Caco-2 (cell line): ENCODE measurements around the gene RSBN1. TPM values are rescaled to one million over a fixed set of nuclear protein-coding genes. Genes with fewer than 3 reads are reported as not detected.
A peak's percentile ranks its signal among the peaks of the same experiment; 100 is the strongest.

Experiments
- BruUV-seq: library from RNA; stranded (reverse); fragments of 400-500 nt; replicated peaks from 2 replicates; lab custom pipeline; 2021; lab: Mats Ljungman, UMichigan
- CTCF ChIA-PET: fragments of 300-600 bp; sonication (Branson Sonifier 250); formaldehyde crosslinking; loops from one replicate; lab custom pipeline; 2022; ENCODE audit warnings: antibody characterized with exemption; lab: Charles Lee
- POLR2A ChIA-PET: fragments of 300-600 bp; sonication (Branson Sonifier 250); formaldehyde crosslinking; loops from one replicate; lab custom pipeline; 2022; ENCODE audit warnings: antibody characterized with exemption; lab: Charles Lee
- DNase-seq, 2 experiments: peaks; one replicate each; pipeline versions ENCODE4 v3.0.0 to v3.0.0-alpha.2; 2020 to 2022
- H3K27me3 ChIP-seq: replicated peaks from 2 replicates; pipeline ENCODE4 v1.6.0; 2011; ENCODE audit warnings: low read length; ENCODE audit not compliant: control insufficient read depth, insufficient read depth
- H3K36me3 ChIP-seq: 2 replicates; pipeline ENCODE4 v1.5.1; 2011; ENCODE audit warnings: low read length; ENCODE audit not compliant: control insufficient read depth, insufficient read depth
- H3K4me1 ChIP-seq: fragments of 250-450 bp; sonication (Bioruptor Pico); 2 replicates; pipeline ENCODE4 v1.5.1; 2020; ENCODE audit warnings: mild to moderate bottlenecking
- H3K4me3 ChIP-seq: 2 replicates; pipeline ENCODE4 v1.5.1; 2011; ENCODE audit warnings: low read depth, mild to moderate bottlenecking, control low read depth, low read length
- H3K9me3 ChIP-seq: fragments of 250-450 bp; sonication (Bioruptor Pico); 2 replicates; pipeline ENCODE4 v1.5.1; 2020; ENCODE audit warnings: mild to moderate bottlenecking, moderate library complexity
- H3K27ac Mint-ChIP-seq: one replicate; pipeline ENCODE4 v1.8.0; 2022; ENCODE audit warnings: mixed read lengths; ENCODE audit not compliant: unreplicated experiment
- H3K27me3 Mint-ChIP-seq: one replicate; pipeline ENCODE4 v1.8.0; 2022; ENCODE audit warnings: mixed read lengths; ENCODE audit not compliant: insufficient read depth, unreplicated experiment
- H3K36me3 Mint-ChIP-seq: one replicate; pipeline ENCODE4 v1.8.0; 2022; ENCODE audit warnings: mild to moderate bottlenecking, mixed read lengths; ENCODE audit not compliant: insufficient read depth, unreplicated experiment
- H3K4me1 Mint-ChIP-seq: one replicate; pipeline ENCODE4 v1.8.0; 2022; ENCODE audit warnings: low read depth, mixed read lengths; ENCODE audit not compliant: unreplicated experiment
- H3K4me3 Mint-ChIP-seq: one replicate; pipeline ENCODE4 v1.8.0; 2022; ENCODE audit warnings: mild to moderate bottlenecking, moderate library complexity, mixed read lengths; ENCODE audit not compliant: unreplicated experiment
- H3K9me3 Mint-ChIP-seq: one replicate; pipeline ENCODE4 v1.8.0; 2022; ENCODE audit warnings: mixed read lengths; ENCODE audit not compliant: unreplicated experiment
- intact Hi-C: fragments of 100-400 bp; cut with micrococcal nuclease; formaldehyde crosslinking; loops from one replicate; pipeline ENCODE4 v1.10.0; 2022; ENCODE audit not compliant: unreplicated experiment
- total RNA-seq: library from RNA; stranded (reverse); gene quantifications from 2 replicates; pipeline ENCODE4 v1.2.3, GENCODE V29; 2022
- TF ChIP-seq, protein P1 (sequence below), 2 experiments: fragments of 200-600 bp in 1 of 2; IDR thresholded peaks; 1 replicate in 1 of 2; 2 replicates in 1 of 2; pipeline versions ENCODE4 v1.5.1 to v1.8.0; 2011 to 2022; ENCODE audit warnings: antibody characterized with exemption in 1 of 2, control low read depth in 1 of 2, inconsistent platforms in 1 of 2, low read depth in 1 of 2, low read length in 1 of 2, mild to moderate bottlenecking in 1 of 2, moderate library complexity in 1 of 2; ENCODE audit not compliant: insufficient read depth in 1 of 2, severe bottlenecking in 1 of 2, unreplicated experiment in 1 of 2

The RSBN1 gene
- total RNA-seq, 1 experiment from 2014 or later: 7.3 TPM

DNA sequence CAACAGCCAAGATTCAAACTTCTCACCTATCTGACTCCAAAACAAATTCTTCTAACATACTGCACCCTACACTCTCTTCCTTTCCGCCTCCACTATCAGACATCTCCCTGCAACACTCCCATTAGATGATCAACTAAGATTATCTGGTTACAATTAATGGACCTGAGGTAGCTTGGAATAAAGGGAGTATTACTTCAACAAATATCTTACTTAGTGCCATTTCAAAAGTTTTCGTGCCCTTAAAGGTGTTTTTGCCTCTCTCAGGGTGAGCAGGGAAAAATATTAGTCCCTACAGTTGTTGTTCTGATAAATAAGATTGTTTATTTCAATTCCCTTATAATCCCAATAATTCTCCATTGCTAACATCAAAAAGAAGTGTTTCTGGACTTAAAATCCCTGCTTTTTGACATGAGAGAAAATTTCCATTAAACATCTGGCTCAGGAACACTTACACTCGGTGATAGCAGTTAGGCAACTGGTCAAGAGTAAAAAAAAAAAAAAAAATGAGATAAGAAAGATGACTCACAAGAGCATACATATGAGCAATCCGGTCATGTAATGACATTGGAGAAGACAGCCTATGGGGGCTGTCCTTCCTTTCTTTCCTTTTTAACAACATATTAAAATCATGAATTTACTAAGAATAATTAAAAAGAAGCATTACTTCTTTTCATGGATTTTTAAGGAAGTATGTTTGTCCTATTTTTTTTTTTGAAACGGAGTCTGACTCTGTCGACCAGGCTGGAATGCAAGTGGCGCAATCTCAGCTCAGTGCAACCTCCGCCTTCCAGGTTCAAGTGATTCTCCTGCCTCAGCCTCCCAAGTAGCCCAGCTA lies 7.6 kb downstream of the RSBN1 start:
- H3K27me3 Mint-ChIP-seq: no peaks in the 10 kb centered on the region
- Histone ChIP-seq H3K27me3 (no peaks in the 10 kb centered on the region), H3K4me1 (peaks cover 18% of the 10 kb centered on the region), H3K9me3 (no peaks in the 10 kb centered on the region), H3K4me3 (no peak overlapping the region), H3K36me3 (no peaks in the 10 kb centered on the region)
- H3K36me3 Mint-ChIP-seq: no peaks in the 10 kb centered on the region
- DNase-seq: peak in 1 of 2 experiments; percentile 17
- no TSS peak for BruUV-seq
- POLR2A ChIA-PET: no interaction called here
- peak overlapping the region; percentile 43 for H3K27ac Mint-ChIP-seq
- TF ChIP-seq, protein P1, sequence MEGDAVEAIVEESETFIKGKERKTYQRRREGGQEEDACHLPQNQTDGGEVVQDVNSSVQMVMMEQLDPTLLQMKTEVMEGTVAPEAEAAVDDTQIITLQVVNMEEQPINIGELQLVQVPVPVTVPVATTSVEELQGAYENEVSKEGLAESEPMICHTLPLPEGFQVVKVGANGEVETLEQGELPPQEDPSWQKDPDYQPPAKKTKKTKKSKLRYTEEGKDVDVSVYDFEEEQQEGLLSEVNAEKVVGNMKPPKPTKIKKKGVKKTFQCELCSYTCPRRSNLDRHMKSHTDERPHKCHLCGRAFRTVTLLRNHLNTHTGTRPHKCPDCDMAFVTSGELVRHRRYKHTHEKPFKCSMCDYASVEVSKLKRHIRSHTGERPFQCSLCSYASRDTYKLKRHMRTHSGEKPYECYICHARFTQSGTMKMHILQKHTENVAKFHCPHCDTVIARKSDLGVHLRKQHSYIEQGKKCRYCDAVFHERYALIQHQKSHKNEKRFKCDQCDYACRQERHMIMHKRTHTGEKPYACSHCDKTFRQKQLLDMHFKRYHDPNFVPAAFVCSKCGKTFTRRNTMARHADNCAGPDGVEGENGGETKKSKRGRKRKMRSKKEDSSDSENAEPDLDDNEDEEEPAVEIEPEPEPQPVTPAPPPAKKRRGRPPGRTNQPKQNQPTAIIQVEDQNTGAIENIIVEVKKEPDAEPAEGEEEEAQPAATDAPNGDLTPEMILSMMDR (IDR thresholded peaks at IDR 0.05; ENCODE audit: insufficient read depth in 1 of 2, low read depth in 1 of 2, low read length in 1 of 2, severe bottlenecking in 1 of 2, unreplicated experiment in 1 of 2): no peak
- H3K9me3 Mint-ChIP-seq: no peaks in the 10 kb centered on the region
- H3K4me1 Mint-ChIP-seq: no peaks in the 10 kb centered on the region
- CTCF ChIA-PET: interaction anchor here (0.6 kb wide), 1 partner anchor 34 kb away, joined by 4 read pairs; no protein-coding TSS in a partner anchor
- intact Hi-C loops: loop anchor here (5.0 kb wide), 1 partner anchor 42 kb away; no protein-coding TSS in a partner anchor
- H3K4me3 Mint-ChIP-seq: peak overlapping the region; percentile 33

GRCh38 chr1:113802367-113803007 lies 9.8 kb downstream of the RSBN1 start:
- H3K27ac Mint-ChIP-seq: no peak overlapping the region
- POLR2A ChIA-PET: no interaction called here
- no TSS peak for BruUV-seq
- Histone ChIP-seq H3K27me3 (no peaks in the 10 kb centered on the region), H3K4me1 (peaks cover 12% of the 10 kb centered on the region), H3K36me3 (no peaks in the 10 kb centered on the region), H3K4me3 (no peak overlapping the region), H3K9me3 (no peaks in the 10 kb centered on the region)
- peaks cover 5% of the 10 kb centered on the region for H3K36me3 Mint-ChIP-seq
- H3K4me3 Mint-ChIP-seq: no peak overlapping the region
- TF ChIP-seq, protein P1 (IDR thresholded peaks at IDR 0.05; ENCODE audit: insufficient read depth in 1 of 2, low read depth in 1 of 2, low read length in 1 of 2, severe bottlenecking in 1 of 2, unreplicated experiment in 1 of 2): no peak
- no peaks in the 10 kb centered on the region for H3K4me1 Mint-ChIP-seq
- CTCF ChIA-PET: no interaction called here
- intact Hi-C loops: loop anchor here (5.0 kb wide), 1 partner anchor 40 kb away; no protein-coding TSS in a partner anchor
- H3K9me3 Mint-ChIP-seq: no peaks in the 10 kb centered on the region
- DNase-seq: no peak
- no peaks in the 10 kb centered on the region for H3K27me3 Mint-ChIP-seq

GRCh38 chr1:113800487-113800886 lies 11.8 kb downstream of the RSBN1 start:
- Mint-ChIP-seq H3K4me1 (no peaks in the 10 kb centered on the region), H3K4me3 (no peak overlapping the region), H3K27me3 (no peaks in the 10 kb centered on the region), H3K9me3 (no peaks in the 10 kb centered on the region), H3K36me3 (peaks cover 10% of the 10 kb centered on the region), H3K27ac (no peak overlapping the region)
- DNase-seq: no peak
- H3K9me3 ChIP-seq: no peaks in the 10 kb centered on the region
- TF ChIP-seq, protein P1 (IDR thresholded peaks at IDR 0.05; ENCODE audit: insufficient read depth in 1 of 2, low read depth in 1 of 2, low read length in 1 of 2, severe bottlenecking in 1 of 2, unreplicated experiment in 1 of 2): no peak
- intact Hi-C loops: loop anchor here (5.0 kb wide), 1 partner anchor 38 kb away; no protein-coding TSS in a partner anchor
- no peaks in the 10 kb centered on the region for H3K27me3 ChIP-seq
- ChIA-PET CTCF (no interaction called here), POLR2A (no interaction called here)
- BruUV-seq: no TSS peak
- peaks cover 12% of the 10 kb centered on the region for H3K4me1 ChIP-seq
- H3K4me3 ChIP-seq: no peak overlapping the region
- H3K36me3 ChIP-seq: no peaks in the 10 kb centered on the region
